GM21717 (cell line): ENCODE results near the gene TMEM151A.

Source experiments
- ATAC-seq: cut with Tn5 transposase; IDR thresholded peaks from one replicate; pipeline ENCODE4 v1.9.1; 2021; ENCODE audit warnings: mild to moderate bottlenecking, moderate library complexity; ENCODE audit not compliant: unreplicated experiment

Gene TMEM151A

DNA sequence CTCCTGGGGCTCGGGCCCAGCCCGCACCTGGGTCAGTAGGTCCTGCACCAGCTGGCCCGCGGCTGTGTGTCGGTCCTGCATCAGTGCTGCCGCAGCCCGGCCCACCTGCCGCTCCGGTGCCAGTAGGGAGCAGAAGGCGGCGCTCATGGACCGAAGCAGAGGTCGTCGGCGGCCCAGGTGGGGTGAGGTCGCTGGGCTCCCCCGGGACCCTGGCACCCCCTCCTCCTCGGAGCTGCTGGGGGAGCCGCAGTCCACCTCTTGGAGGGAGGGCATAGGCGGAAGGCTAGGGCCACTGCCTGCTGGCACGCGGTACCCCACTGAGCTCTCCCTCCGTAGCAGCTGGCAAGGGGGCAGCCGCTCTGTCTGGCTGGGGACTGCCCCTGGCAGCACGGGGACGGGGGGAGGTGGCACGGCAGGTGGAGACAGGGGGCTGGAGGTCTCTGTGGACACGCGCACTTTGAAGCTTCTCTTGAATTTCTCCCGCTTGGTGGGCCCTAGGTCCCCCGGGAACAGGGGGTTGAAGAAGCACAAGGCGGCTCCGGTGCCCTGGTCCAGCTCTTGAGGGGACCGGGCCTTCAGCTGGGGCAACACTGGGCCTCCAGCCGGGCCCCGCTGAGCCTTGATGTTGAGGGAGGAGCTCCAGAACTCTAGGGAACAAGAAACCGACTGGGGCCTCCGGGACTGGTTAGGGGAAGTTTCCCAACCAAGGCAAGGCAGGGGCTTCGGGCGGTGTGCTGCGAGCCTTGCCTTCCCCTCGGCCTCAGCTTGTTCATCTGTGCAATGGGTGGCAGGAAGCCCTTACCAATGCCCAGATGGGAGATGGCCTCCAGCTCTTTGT lies 43.1 kb downstream of the TMEM151A start:
- ATAC-seq: no peak

DNA sequence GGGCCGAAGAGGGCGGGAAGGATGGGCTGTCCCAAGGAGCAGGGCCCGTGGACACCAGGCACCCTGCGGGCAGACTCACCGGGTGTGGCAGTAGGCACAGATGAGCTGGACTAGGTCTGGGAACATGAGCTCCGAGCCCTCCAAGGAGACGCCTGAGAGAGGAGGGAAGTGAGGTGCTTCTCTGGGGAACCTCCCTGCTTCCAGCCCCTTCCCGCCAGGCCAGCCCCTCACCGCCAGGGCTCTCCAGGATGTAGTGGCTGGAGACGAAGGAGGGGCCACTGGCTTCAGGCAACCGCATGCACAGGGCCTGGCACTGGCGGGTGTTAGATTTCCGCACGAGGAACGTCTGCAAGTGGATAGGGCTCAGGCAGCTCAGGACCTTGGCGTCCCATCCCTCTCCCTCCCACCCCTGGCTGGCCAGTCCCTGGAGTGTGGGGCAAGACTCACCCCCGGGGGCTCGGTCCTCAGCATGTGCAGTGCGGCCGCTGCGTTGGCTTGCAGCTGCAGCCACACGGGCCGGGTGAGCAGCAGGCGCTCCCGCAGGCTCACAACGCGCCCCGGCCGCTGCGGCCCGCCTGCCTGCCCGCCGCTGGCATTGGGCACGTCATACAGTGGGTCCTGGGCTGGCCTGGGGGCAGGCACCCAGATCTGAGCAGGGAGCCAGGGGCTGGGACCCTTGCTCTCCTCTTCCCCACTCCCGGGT lies 44.0 kb downstream of the TMEM151A start:
- no peak for ATAC-seq

DNA sequence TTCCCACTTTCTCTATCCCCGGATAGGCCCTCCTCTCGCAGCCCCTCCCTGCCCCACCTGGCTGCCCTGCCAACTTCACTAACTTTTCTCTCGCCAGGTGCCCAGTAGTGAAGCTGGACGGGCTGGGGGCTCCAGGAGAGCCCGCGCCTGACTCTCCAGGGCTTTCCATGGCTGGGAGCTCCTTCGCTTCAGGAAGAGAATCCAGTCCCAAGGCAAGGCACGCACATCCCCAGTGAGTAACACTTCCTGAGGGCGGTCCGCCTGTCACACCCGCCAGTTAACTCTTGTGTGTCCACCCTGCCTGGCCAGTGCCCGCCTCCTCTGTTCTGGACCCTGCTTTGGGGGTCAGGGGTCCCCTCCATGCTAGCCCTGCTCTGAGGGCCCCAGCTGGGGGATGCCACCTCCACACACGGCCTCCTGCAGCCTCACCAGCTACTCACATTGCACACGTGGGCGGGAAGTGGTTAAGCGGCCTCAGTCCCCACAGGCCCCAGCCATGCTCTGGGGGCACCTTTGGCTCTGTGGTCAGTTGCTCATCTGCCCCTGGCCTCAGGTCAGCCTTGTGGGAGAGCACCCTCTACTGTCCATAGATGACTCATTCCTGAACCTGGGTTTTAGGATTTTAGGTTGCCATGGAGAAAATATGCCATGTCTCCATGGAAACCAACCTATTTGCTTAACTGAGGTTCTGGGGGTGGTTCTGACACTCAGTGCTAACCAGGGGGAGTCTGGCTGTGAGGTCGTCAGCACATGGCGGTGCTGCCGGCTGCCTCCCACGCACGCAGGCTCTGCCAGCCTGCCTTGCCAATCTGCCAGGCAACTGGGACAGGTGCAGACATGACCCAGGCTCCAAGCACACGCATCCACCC lies 44.8 kb downstream of the TMEM151A start, which contains the start of gene RIN1:
RIN1 (minus strand) TSS at position 201 of the 869 bp plus-strand sequence; CDS start at position 169, 32 bp downstream.
- peak; percentile 50 for ATAC-seq

GRCh38 chr11:66337103-66337899 lies 45.6 kb downstream of the TMEM151A start:
- no peak for ATAC-seq

GRCh38 chr11:66338276-66339161 lies 46.8 kb downstream of the TMEM151A start:
- ATAC-seq: no peak

GRCh38 chr11:66339162-66339675 lies 47.5 kb downstream of the TMEM151A start:
- no peak for ATAC-seq

- ATAC-seq: no peak
These were observed 48.2 kb downstream of the TMEM151A start for GRCh38 chr11:66339686-66340483.

DNA sequence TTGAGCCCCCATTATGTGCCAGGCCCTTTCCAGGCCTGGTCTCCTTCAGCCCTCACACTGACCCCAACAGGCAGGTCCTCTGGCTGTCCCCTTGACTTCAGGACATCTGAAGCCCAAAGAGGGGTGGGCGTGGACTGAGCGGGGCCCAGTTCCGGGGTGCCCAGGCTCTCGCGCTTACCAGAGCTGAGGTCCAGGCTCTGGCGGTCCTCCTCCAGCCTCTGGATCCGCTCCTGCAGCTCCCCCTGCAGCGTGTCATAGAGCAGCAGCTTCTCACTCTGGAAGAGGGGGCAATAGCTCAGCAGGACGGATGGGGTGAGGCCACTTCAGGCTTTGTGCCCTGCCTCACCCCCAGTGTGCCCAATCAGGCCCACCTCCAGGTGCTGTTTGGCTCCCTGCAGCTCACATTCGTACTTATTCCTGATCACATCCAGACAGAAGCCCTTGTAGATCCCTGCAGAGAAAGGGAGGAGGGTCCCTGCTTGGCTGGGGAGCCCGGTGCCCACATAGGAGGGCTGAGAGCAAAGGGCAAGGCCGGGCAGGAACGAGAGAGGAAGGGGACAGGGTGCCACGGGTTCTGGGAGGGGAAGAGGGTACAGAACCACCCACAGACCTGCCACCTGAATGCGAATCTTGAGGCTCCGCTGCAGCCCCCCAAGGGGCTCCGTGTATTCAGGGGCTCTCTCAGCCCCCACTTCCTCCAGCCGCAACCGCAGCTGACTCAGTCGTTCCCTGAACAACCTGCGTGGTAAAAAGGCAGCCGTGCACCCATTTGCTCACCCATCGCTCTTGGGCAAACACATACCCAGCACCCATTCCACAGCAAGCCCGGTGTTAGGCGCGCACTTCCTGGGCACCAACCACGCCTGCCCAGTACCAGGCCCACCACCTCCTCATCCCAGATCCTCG lies 49.2 kb downstream of the TMEM151A start:
- no peak for ATAC-seq

DNA sequence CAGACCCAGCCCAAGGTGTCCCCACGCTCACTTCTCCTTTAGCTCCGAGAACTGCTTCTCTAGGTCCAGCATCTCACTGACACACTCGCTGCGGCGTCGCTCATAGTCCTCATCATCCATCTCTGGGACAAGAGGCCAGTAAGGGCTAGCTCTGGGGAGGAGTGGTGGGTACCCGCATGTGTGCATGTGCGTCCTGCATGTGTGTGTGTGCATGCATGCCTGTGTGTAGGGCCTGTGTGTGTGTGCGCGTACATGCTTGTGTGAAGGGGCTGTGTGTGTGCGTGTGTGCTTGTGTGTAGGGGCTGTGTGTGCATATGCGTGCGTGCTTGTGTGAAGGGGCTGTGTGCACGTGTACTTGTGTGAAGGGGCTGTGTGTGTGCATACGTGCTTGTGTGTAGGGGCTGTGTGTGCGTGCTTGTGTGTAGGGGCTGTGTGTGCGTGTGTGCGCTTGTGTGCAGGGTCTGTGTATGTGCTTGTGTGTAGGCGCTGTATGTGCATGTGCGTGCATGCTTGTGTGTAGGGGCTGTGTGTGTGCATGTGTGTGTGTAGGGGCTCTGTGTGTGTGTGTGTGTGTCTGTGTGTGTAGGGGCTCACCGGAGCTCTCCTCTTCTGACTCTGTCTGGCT lies 49.9 kb downstream of the TMEM151A start:
- no peak for ATAC-seq

DNA sequence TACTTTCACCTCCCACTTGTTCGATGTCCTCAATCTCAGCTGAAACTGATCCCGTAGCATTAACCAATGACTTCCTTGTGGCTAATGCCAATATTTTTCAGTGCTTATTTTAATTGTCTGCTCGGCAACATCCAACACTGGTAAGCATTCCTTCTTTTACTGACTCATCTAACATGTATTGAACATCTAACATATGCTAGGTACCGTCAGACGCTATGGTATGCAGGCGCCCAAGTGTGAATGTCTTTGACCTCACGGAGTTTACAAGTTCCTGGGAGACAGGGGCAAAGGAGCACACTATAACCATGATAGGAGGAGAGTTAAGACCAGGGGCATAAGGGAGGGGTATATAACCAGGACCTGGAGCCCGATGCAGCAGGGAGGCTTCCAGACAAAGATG lies 51.5 kb downstream of the TMEM151A start:
- ATAC-seq: no peak

GRCh38 chr11:66344550-66345315 lies 53.0 kb downstream of the TMEM151A start, which contains the start of gene BRMS1:
TSS of gene BRMS1 (minus strand) at chr11:66345104. CDS start at chr11:66342234, 2,870 bp downstream.
- ATAC-seq: peak; percentile 48

- no peak for ATAC-seq
These were observed 53.6 kb downstream of the TMEM151A start for GRCh38 chr11:66345316-66345649.
